AG09309 (cell line): ENCODE results near the gene RBBP5.
A peak's percentile ranks its signal among the peaks of the same experiment; 100 is the strongest.

Experiments used
- DNase-seq: peaks from one replicate; pipeline ENCODE4 v3.0.0-alpha.2; 2010; ENCODE audit warnings: low read depth
- H3K4me3 ChIP-seq: 2 replicates; pipeline ENCODE4 v1.5.1; 2011; ENCODE audit warnings: mild to moderate bottlenecking, low read depth, low read length, moderate library complexity; ENCODE audit not compliant: control insufficient read depth
- CTCF ChIP-seq: IDR thresholded peaks from 2 replicates; pipeline ENCODE4 v1.5.1; 2011; ENCODE audit warnings: mild to moderate bottlenecking, low read depth, low read length, inconsistent platforms; ENCODE audit not compliant: insufficient read depth, control insufficient read depth; ENCODE audit errors: missing control alignments

Gene RBBP5

GRCh38 chr1:205068001-205068400, 53.8 kb downstream of the RBBP5 start:
- no peak for TF ChIP-seq CTCF
- H3K4me3 ChIP-seq: no peak overlapping the region
- no peak for DNase-seq

GRCh38 chr1:205067031-205067430, 54.7 kb downstream of the RBBP5 start:
- DNase-seq: no peak
- H3K4me3 ChIP-seq: no peak overlapping the region
- no peak for TF ChIP-seq CTCF

DNA sequence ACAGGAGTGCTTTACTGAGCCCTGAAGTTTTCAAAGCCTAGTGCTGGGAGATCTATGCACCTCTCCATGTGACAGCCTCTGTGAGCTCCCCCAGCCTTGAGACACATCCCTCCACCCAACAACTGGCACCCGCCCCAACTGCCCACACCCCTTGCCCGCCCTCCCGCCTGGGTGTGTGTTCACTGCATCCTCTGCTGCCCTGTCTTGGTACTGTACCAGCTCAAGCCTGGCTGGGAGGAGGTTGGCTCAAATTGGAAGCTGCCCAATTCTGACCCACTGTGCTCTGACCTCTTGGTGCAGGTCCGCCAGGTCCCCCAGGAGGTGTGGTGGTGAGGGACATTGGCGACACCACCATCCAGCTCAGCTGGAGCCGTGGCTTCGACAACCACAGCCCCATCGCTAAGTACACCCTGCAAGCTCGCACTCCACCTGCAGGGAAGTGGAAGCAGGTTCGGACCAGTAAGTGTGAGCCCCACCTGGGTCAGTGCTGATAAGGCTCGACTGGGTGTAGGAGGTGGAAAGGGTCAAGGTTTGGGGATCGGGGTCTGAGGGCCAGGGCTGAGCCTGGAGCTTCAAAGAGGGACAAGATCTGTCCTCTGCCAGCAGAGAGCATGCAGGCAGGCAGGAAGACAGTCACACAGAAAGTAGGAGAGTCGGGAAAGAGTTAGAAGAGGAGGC, 55.5 kb downstream of the RBBP5 start:
- H3K4me3 ChIP-seq: no peak overlapping the region
- TF ChIP-seq CTCF: peak; percentile 26
- DNase-seq: no peak

DNA sequence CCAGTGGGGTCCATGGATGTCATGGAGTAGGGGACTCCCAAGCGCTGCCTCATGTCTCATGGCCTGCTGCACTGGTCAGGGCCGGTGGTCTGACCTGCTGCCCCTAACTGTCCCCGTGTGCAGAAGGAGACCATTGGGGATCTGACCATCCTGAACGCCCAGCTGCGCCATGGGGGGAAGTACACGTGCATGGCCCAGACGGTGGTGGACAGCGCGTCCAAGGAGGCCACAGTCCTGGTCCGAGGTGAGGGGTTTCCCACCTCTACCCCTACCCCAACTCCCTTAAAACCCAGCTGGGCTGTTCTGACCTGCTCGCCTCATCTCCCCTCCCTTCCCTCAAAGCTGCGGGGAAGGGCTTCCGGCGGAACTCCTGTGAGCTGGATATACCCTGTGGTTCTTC, 56.1 kb downstream of the RBBP5 start:
- no peak for TF ChIP-seq CTCF
- no peak for DNase-seq
- H3K4me3 ChIP-seq: no peak overlapping the region

DNA sequence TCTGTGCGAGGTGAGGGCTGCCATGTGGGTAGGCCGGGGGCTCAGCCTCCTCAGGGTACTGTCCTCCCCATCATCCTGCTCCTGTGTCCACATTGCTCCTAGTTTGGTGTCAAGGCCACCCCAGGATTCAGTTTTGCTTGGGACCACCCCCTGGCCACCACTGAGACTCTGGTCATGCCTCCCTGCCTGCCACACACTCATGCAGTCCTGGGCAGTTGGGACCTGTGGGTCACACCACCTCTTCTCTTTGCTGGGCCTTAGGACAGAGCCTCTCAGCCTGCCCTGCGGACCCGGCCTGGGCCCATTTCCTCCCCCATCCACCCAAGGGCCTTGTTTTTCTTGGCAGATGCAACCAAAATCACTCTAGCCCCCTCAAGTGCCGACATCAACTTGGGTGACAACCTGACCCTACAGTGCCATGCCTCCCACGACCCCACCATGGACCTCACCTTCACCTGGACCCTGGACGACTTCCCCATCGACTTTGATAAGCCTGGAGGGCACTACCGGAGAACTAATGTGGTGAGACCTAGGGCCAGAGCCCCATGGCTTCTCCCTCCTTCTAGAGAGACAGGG, 56.9 kb downstream of the RBBP5 start:
- no peak for DNase-seq
- no peak for TF ChIP-seq CTCF
- H3K4me3 ChIP-seq: no peak overlapping the region

DNA sequence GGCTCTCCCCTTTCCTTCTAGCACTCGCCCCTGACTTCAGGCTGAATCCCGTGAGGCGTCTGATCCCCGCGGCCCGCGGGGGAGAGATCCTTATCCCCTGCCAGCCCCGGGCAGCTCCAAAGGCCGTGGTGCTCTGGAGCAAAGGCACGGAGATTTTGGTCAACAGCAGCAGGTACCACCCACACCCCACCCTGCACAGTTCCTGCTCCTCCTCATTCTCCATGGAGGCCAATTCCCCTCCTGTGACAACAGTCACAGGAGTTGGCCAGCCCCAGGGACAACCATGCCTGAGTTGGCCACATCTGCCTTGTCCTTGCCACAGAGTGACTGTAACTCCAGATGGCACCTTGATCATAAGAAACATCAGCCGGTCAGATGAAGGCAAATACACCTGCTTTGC, 57.5 kb downstream of the RBBP5 start:
- no peak for TF ChIP-seq CTCF
- H3K4me3 ChIP-seq: no peak overlapping the region
- DNase-seq: no peak

DNA sequence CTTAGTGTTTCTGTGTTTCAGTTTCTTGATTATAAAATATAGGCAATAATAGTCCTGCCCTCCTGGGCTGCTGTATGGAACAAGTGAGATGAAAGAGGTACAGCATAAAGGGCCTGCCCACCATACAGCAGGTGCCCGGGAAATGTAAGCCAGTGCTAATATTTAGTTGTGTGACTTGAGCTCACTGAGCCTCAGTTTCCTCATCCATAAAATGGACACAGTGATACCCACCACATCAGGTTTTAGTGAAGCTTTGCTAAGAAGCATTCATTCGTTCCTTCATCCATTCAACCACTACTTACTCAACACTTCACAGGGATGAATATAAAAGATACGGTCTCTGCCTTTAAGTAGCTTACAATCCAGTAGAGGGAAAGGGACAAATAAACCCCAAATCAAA, 58.9 kb downstream of the RBBP5 start:
- no peak for DNase-seq
- H3K4me3 ChIP-seq: no peak overlapping the region
- TF ChIP-seq CTCF: no peak
